HCT116 (cell line): ENCODE data around the gene TRIM26. TPM values are rescaled to one million over a fixed set of nuclear protein-coding genes. Genes with fewer than 3 reads are reported as not detected.

ENCODE experiments used
- ATAC-seq: fragments of 200-7000 bp; cut with Tn5 transposase; 2 replicates; pipeline ENCODE4 v1.9.1; 2020; ENCODE audit warnings: mild to moderate bottlenecking, moderate library complexity
- BruUV-seq: library from RNA; stranded (reverse); fragments of 400-500 nt; replicated peaks from 2 replicates; lab custom pipeline; 2021; lab: Mats Ljungman, UMichigan
- CTCF ChIA-PET: fragments of 300-600 bp; sonication (Branson Sonifier 250); formaldehyde crosslinking; loops from one replicate; lab custom pipeline; 2021; ENCODE audit warnings: antibody characterized with exemption; lab: Charles Lee
- POLR2A ChIA-PET: fragments of 300-600, 350-600 bp; sonication (Branson Sonifier 250); formaldehyde crosslinking; loops from one replicate; lab custom pipeline; 2021; ENCODE audit warnings: antibody characterized with exemption; lab: Charles Lee
- RAD21 ChIA-PET, 2 experiments: fragments of 300-600 bp; sonication (Branson Sonifier 250); formaldehyde crosslinking; loops; one replicate each; lab custom pipeline; 2023; ENCODE audit warnings: low total read pairs in 2 of 2; ENCODE audit not compliant: uncharacterized antibody in 2 of 2, unreplicated experiment in 2 of 2, low non-redundant PET in 1 of 2; lab: Charles Lee
- DNase-seq: peaks from one replicate; pipeline ENCODE4 v3.0.0-alpha.2; 2010; ENCODE audit warnings: low read depth, low spot score
- H2AFZ ChIP-seq: fragments of 200-600 bp; shearing (Covaris generic), sonication (generic); 2 replicates; pipeline ENCODE4 v1.6.1; 2017; ENCODE audit warnings: low read depth, mixed run types, mixed read lengths, antibody characterized with exemption, low read length; ENCODE audit not compliant: poor library complexity, severe bottlenecking
- H3K27ac ChIP-seq: 2 replicates; pipeline ENCODE4 v1.5.1; 2012; ENCODE audit warnings: low read depth, low read length
- H3K27me3 ChIP-seq: fragments of 200-600 bp; sonication (generic); 2 replicates; pipeline ENCODE4 v1.6.1; 2016; ENCODE audit warnings: mixed run types, low read length, mixed read lengths; ENCODE audit not compliant: insufficient read depth
- H3K36me3 ChIP-seq, 2 experiments: fragments of 200-500 bp in 1 of 2; fragments of 200-600 bp in 1 of 2; sonication (Bioruptor generic) in 1 of 2; sonication (generic) in 1 of 2; 2 replicates each; pipeline versions ENCODE4 v1.5.1 to v1.6.1; 2014 to 2016; ENCODE audit warnings: low read length in 2 of 2, inconsistent platforms in 1 of 2, mixed read lengths in 1 of 2, mixed run types in 1 of 2; ENCODE audit not compliant: insufficient read depth in 2 of 2, control insufficient read depth in 1 of 2
- H3K4me1 ChIP-seq, 2 experiments: fragments of 200-600 bp in 1 of 2; sonication (generic) in 1 of 2; 2 replicates each; pipeline versions ENCODE4 v1.5.1 to v1.6.1; 2012 to 2017; ENCODE audit warnings: low read length in 2 of 2, inconsistent platforms in 1 of 2, mild to moderate bottlenecking in 1 of 2, mixed read lengths in 1 of 2, mixed run types in 1 of 2, moderate library complexity in 1 of 2; ENCODE audit not compliant: insufficient read depth in 2 of 2, control insufficient read depth in 1 of 2
- H3K4me2 ChIP-seq: fragments of 200-600 bp; sonication (generic); 2 replicates; pipeline ENCODE4 v1.6.1; 2017; ENCODE audit warnings: mixed run types, low read length, mixed read lengths
- H3K4me3 ChIP-seq, 2 experiments: fragments of 200-600 bp in 1 of 2; sonication (generic) in 1 of 2; replicated peaks in 1 of 2; 2 replicates each; pipeline ENCODE4 v1.5.1; 2011 to 2016; ENCODE audit warnings: low read length in 2 of 2, control low read depth in 1 of 2, low read depth in 1 of 2, mild to moderate bottlenecking in 1 of 2, mixed read lengths in 1 of 2, mixed run types in 1 of 2
- H3K79me2 ChIP-seq: fragments of 200-600 bp; sonication (generic); 2 replicates; pipeline ENCODE4 v1.6.1; 2017; ENCODE audit warnings: mild to moderate bottlenecking, mixed run types, low read length, moderate library complexity, mixed read lengths; ENCODE audit not compliant: insufficient read depth
- H3K9ac ChIP-seq: fragments of 200-600 bp; sonication (generic); 2 replicates; pipeline ENCODE4 v1.6.1; 2016; ENCODE audit warnings: low read length, mixed read lengths
- H3K9me2 ChIP-seq: fragments of 200-600 bp; sonication (generic), shearing (Covaris generic); 2 replicates; pipeline ENCODE4 v1.6.1; 2017; ENCODE audit warnings: mixed run types, mild to moderate bottlenecking, moderate library complexity; ENCODE audit not compliant: insufficient read depth
- H3K9me3 ChIP-seq, 2 experiments: fragments of 200-500 bp in 1 of 2; fragments of 200-600 bp in 1 of 2; sonication (Bioruptor generic) in 1 of 2; sonication (generic) in 1 of 2; 2 replicates each; pipeline ENCODE4 v1.6.1; 2014 to 2017; ENCODE audit warnings: low read length in 2 of 2, mixed read lengths in 2 of 2, inconsistent platforms in 1 of 2, low read depth in 1 of 2, mild to moderate bottlenecking in 1 of 2, mixed run types in 1 of 2, moderate library complexity in 1 of 2; ENCODE audit not compliant: control insufficient read depth in 1 of 2, insufficient read depth in 1 of 2
- H4K20me1 ChIP-seq: fragments of 200-600 bp; sonication (generic), shearing (Covaris generic); 2 replicates; pipeline ENCODE4 v1.6.1; 2017; ENCODE audit warnings: mixed run types, mild to moderate bottlenecking, moderate library complexity; ENCODE audit not compliant: insufficient read depth
- CBX3 ChIP-seq: IDR thresholded peaks from 2 replicates; pipeline ENCODE4 v1.6.1; 2012; ENCODE audit warnings: low read depth
- CEBPB ChIP-seq: IDR thresholded peaks from 2 replicates; pipeline ENCODE4 v1.6.1; 2012; ENCODE audit warnings: low read depth
- EGR1 ChIP-seq: IDR thresholded peaks from 2 replicates; pipeline ENCODE4 v1.6.1; 2012; ENCODE audit warnings: low read depth
- EZH2phosphoT487 ChIP-seq: fragments of 200-600 bp; IDR thresholded peaks from 2 replicates; pipeline ENCODE4 v1.6.1; 2018; ENCODE audit warnings: antibody characterized with exemption, borderline replicate concordance
- JUND ChIP-seq: IDR thresholded peaks from 2 replicates; pipeline ENCODE4 v1.6.1; 2012
- POLR2A ChIP-seq: IDR thresholded peaks from 2 replicates; pipeline ENCODE4 v1.7.0; 2011; ENCODE audit warnings: borderline replicate concordance; ENCODE audit not compliant: insufficient read depth, insufficient read length; ENCODE audit errors: extremely low read depth
- POLR2AphosphoS5 ChIP-seq: IDR thresholded peaks from 2 replicates; pipeline ENCODE4 v1.6.1; 2011; ENCODE audit warnings: mild to moderate bottlenecking, low read depth, low read length, moderate library complexity
- RAD21 ChIP-seq: IDR thresholded peaks from 2 replicates; pipeline ENCODE4 v1.6.1; 2012; ENCODE audit warnings: low read depth, mild to moderate bottlenecking
- SIN3A ChIP-seq: IDR thresholded peaks from 2 replicates; pipeline ENCODE4 v1.6.1; 2012; ENCODE audit warnings: low read depth
- SP1 ChIP-seq: IDR thresholded peaks from 2 replicates; pipeline ENCODE4 v1.6.1; 2012; ENCODE audit warnings: low read depth
- SRF ChIP-seq: IDR thresholded peaks from 2 replicates; pipeline ENCODE4 v1.6.1; 2012; ENCODE audit warnings: low read depth
- TCF7L2 ChIP-seq: IDR thresholded peaks from 2 replicates; pipeline ENCODE4 v1.7.0; 2011; ENCODE audit warnings: borderline replicate concordance, inconsistent platforms; ENCODE audit not compliant: insufficient read depth, insufficient read length; ENCODE audit errors: extremely low read depth
- YY1 ChIP-seq: IDR thresholded peaks from 2 replicates; pipeline ENCODE4 v1.6.1; 2011; ENCODE audit warnings: low read length, low read depth, moderate library complexity, mild to moderate bottlenecking; ENCODE audit not compliant: insufficient replicate concordance; ENCODE audit errors: extremely low read depth
- ZFX ChIP-seq: fragments of 450-650 bp; IDR thresholded peaks from 2 replicates; pipeline ENCODE4 v1.6.1; 2017
- intact Hi-C: fragments of 100-400 bp; cut with micrococcal nuclease; formaldehyde crosslinking; loops from 2 replicates; pipeline ENCODE4 v1.10.0; 2022
- total RNA-seq: library from RNA; stranded (reverse); gene quantifications from one replicate; pipeline ENCODE4 v1.2.1, GENCODE V29; 2021; ENCODE audit not compliant: unreplicated experiment
- TF ChIP-seq, protein P1 (sequence below): IDR thresholded peaks from 2 replicates; pipeline ENCODE4 v1.6.1; 2011; ENCODE audit warnings: mild to moderate bottlenecking, low read length, moderate library complexity; ENCODE audit not compliant: insufficient replicate concordance; ENCODE audit errors: extremely low read depth
- TF ChIP-seq, protein P2 (sequence below), 3 experiments: fragments of 200-600 bp in 1 of 3; sonication (generic) in 1 of 3; IDR thresholded peaks in 2 of 3; conservative IDR thresholded peaks in 1 of 3; 2 replicates each; pipeline ENCODE4 v1.5.1; 2012 to 2017; ENCODE audit warnings: low read depth in 2 of 3, low read length in 2 of 3, antibody characterized with exemption in 1 of 3, borderline replicate concordance in 1 of 3, control low read depth in 1 of 3, mild to moderate bottlenecking in 1 of 3, mixed read lengths in 1 of 3, mixed run types in 1 of 3, moderate library complexity in 1 of 3; ENCODE audit not compliant: insufficient read depth in 1 of 3

The TRIM26 gene
- total RNA-seq, 1 experiment from 2014 or later, result 32.2 TPM

DNA sequence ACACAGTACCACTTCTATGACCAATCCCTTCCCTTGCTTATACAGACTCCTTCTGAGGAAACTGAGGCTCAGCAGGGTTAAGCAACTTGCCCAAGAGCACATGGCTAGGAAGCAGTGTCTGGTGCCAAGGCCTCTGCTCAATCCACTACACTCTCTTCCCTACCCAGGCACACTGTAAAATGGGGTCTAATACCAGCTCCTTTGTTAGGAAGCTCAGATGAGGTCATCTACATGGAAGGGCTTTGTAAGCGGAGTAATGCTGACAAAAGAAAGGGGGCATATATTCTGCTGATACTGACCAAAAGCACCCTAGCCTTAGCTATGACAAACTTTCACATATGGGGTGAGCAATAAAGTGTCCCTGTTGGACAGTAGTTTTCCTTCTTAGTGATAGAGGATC, 9.1 kb downstream of the TRIM26 start:
- BruUV-seq, result no TSS peak
- CTCF ChIA-PET, result interaction anchor here (1.1 kb wide), 1 partner anchor 15 kb away, joined by 3 read pairs; no protein-coding TSS in a partner anchor
- H3K27ac ChIP-seq, result no peak overlapping the region
- RAD21 ChIA-PET, result no interaction called here
- TF ChIP-seq POLR2AphosphoS5, result no peak
- no peak for TF ChIP-seq EGR1
- no peak for TF ChIP-seq POLR2A
- TF ChIP-seq SIN3A, result no peak
- no peak for TF ChIP-seq CBX3
- no peak for TF ChIP-seq YY1
- TF ChIP-seq JUND, result no peak
- TF ChIP-seq CEBPB, result no peak
- TF ChIP-seq TCF7L2, result no peak
- no peak for TF ChIP-seq SRF
- TF ChIP-seq SP1, result no peak
- TF ChIP-seq, protein P1, sequence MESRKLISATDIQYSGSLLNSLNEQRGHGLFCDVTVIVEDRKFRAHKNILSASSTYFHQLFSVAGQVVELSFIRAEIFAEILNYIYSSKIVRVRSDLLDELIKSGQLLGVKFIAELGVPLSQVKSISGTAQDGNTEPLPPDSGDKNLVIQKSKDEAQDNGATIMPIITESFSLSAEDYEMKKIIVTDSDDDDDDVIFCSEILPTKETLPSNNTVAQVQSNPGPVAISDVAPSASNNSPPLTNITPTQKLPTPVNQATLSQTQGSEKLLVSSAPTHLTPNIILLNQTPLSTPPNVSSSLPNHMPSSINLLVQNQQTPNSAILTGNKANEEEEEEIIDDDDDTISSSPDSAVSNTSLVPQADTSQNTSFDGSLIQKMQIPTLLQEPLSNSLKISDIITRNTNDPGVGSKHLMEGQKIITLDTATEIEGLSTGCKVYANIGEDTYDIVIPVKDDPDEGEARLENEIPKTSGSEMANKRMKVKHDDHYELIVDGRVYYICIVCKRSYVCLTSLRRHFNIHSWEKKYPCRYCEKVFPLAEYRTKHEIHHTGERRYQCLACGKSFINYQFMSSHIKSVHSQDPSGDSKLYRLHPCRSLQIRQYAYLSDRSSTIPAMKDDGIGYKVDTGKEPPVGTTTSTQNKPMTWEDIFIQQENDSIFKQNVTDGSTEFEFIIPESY, result no peak
- TF ChIP-seq RAD21, result no peak
- TF ChIP-seq, protein P2, sequence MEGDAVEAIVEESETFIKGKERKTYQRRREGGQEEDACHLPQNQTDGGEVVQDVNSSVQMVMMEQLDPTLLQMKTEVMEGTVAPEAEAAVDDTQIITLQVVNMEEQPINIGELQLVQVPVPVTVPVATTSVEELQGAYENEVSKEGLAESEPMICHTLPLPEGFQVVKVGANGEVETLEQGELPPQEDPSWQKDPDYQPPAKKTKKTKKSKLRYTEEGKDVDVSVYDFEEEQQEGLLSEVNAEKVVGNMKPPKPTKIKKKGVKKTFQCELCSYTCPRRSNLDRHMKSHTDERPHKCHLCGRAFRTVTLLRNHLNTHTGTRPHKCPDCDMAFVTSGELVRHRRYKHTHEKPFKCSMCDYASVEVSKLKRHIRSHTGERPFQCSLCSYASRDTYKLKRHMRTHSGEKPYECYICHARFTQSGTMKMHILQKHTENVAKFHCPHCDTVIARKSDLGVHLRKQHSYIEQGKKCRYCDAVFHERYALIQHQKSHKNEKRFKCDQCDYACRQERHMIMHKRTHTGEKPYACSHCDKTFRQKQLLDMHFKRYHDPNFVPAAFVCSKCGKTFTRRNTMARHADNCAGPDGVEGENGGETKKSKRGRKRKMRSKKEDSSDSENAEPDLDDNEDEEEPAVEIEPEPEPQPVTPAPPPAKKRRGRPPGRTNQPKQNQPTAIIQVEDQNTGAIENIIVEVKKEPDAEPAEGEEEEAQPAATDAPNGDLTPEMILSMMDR (IDR thresholded peaks at IDR 0.05 in 2 of 3, conservative IDR thresholded peaks at IDR 0.05 in 1 of 3; ENCODE audit: borderline replicate concordance in 1 of 3, insufficient read depth in 1 of 3, low read depth in 2 of 3, low read length in 2 of 3), result no peak
- no peak for TF ChIP-seq ZFX
- no peak for TF ChIP-seq EZH2phosphoT487
- DNase-seq (no peak), ATAC-seq (no peak)
- intact Hi-C loops, result no loop called here
- H3K9me3 ChIP-seq, result no peaks in the 10 kb centered on the region
- H3K4me2 ChIP-seq, result no peak overlapping the region
- H2AFZ ChIP-seq, result no peak overlapping the region
- peaks cover 0 to 5% of the 10 kb centered on the region in 2 experiments; a peak in 2 of 4 replicates for H3K4me1 ChIP-seq
- H4K20me1 ChIP-seq, result no peaks in the 10 kb centered on the region
- H3K4me3 ChIP-seq, result no peak overlapping the region
- no peaks in the 10 kb centered on the region for H3K27me3 ChIP-seq
- peaks cover 6 to 10% of the 10 kb centered on the region in 2 experiments; a peak in 2 of 4 replicates for H3K36me3 ChIP-seq
- H3K9ac ChIP-seq, result no peak overlapping the region
- peaks cover 90% of the 10 kb centered on the region for H3K79me2 ChIP-seq
- POLR2A ChIA-PET, result interaction anchor here (1.2 kb wide), 1 partner anchor 9 kb away, joined by 5 read pairs; the partner anchor contains the start of gene TRIM26
- H3K9me2 ChIP-seq, result no peaks in the 10 kb centered on the region
